ENCODE results near the gene RHD. TPM values are rescaled to one million over a fixed set of nuclear protein-coding genes. Genes with fewer than 3 reads are reported as not detected.
"Not testable (repeated sequence)": the region's sequence is repeated elsewhere in the genome, so short reads cannot be mapped to it uniquely, and the experiment has no call there.

The RHD gene
- total and polyA plus RNA-seq, 10 of the 15 experiments (the other 5 are each of a cell fraction or from before 2014, with no cell fraction given), result 0.02 to 0.34 (median 0.18) TPM; not detected in 6

- TF ChIP-seq ZBTB40 (IDR thresholded peaks at IDR 0.05; ENCODE audit: borderline replicate concordance) (no peak), CBFB (IDR thresholded peaks at IDR 0.05; ENCODE audit: low read depth) (no peak), ZNF274 (IDR thresholded peaks at IDR 0.05; ENCODE audit: insufficient read depth, insufficient read length) (no peak), SRF (IDR thresholded peaks at IDR 0.05; ENCODE audit: low read depth in 2 of 2, low read length in 2 of 2) (no peak), PML (IDR thresholded peaks at IDR 0.05; ENCODE audit: low read length) (no peak), JUNB (IDR thresholded peaks at IDR 0.05) (no peak), SKIL (IDR thresholded peaks at IDR 0.05; ENCODE audit: low read depth, poor library complexity, severe bottlenecking) (no peak)
Observed at GRCh38 chr1:25369241-25369640, 96.9 kb downstream of the RHD start (continued).

- ChIA-PET SMC1A (ENCODE audit: uncharacterized antibody, unreplicated experiment) (interaction anchor here (1.0 to 1.2 kb wide), 2 partner anchors 9 to 775 kb away, joined by 3 read pairs; no protein-coding TSS in a partner anchor), RAD21 (ENCODE audit: unreplicated experiment) (interaction anchor here (0.7 kb wide), 1 partner anchor 238 kb away, joined by 5 read pairs; no protein-coding TSS in a partner anchor), POLR2A (interaction anchor here (0.6 to 0.7 kb wide), 2 partner anchors 178 to 1458 kb away, joined by 3 to 6 read pairs; no protein-coding TSS in a partner anchor)
- ATAC-seq; intact Hi-C loops (cut with micrococcal nuclease; ENCODE audit: unreplicated experiment); CTCF ChIA-PET; H3K36me3 ChIP-seq (ENCODE audit: control insufficient read depth in 2 of 2, insufficient read depth in 2 of 2, low read length in 1 of 2); H2AFZ ChIP-seq (ENCODE audit: control insufficient read depth, low read depth, low read length); H3K9ac ChIP-seq (ENCODE audit: control insufficient read depth, insufficient read depth, low read length); H3K4me3 ChIP-seq; FAIRE-seq; DNase-seq (ENCODE audit: low read depth, low spot score); H3K27me3 ChIP-seq (replicated peaks in 1 of 2; ENCODE audit: control insufficient read depth in 2 of 2, insufficient read depth in 2 of 2, low read length in 1 of 2); in situ Hi-C loops (cut with MboI); BruUV-seq (replicated peaks); H3K79me2 ChIP-seq (ENCODE audit: control insufficient read depth, insufficient read depth, low read length); H4K20me1 ChIP-seq (ENCODE audit: control insufficient read depth, insufficient read depth); H3K4me1 ChIP-seq (ENCODE audit: control insufficient read depth, insufficient read depth, low read length); H3K4me2 ChIP-seq (ENCODE audit: control insufficient read depth, insufficient read depth); H3K9me3 ChIP-seq (replicated peaks; ENCODE audit: control insufficient read depth, insufficient read depth, low read length); H3K27ac ChIP-seq (ENCODE audit: control insufficient read depth, insufficient read depth): not testable (repeated sequence)
- WGBS (ENCODE audit: insufficient coverage, insufficient replicate concordance, low lambda C conversion rate, missing lambda C conversion rate), result 79% methylated on average over 12 of the region's 12 CpGs
Observed at GRCh38 chr1:25369691-25370271, 97.5 kb downstream of the RHD start.

GRCh38 chr1:25371757-25372156 lies 99.4 kb downstream of the RHD start:
- H3K27me3 ChIP-seq (replicated peaks in 1 of 2; ENCODE audit: control insufficient read depth in 2 of 2, insufficient read depth in 2 of 2, low read length in 1 of 2); ATAC-seq; H3K4me1 ChIP-seq (ENCODE audit: control insufficient read depth, insufficient read depth, low read length); in situ Hi-C loops (cut with MboI); H3K79me2 ChIP-seq (ENCODE audit: control insufficient read depth, insufficient read depth, low read length); H3K27ac ChIP-seq (ENCODE audit: control insufficient read depth, insufficient read depth); POLR2A ChIA-PET; DNase-seq (ENCODE audit: low read depth, low spot score); H3K4me3 ChIP-seq; H4K20me1 ChIP-seq (ENCODE audit: control insufficient read depth, insufficient read depth); intact Hi-C loops (cut with micrococcal nuclease; ENCODE audit: unreplicated experiment); FAIRE-seq; H2AFZ ChIP-seq (ENCODE audit: control insufficient read depth, low read depth, low read length); CTCF ChIA-PET; RAD21 ChIA-PET (ENCODE audit: unreplicated experiment); H3K36me3 ChIP-seq (ENCODE audit: control insufficient read depth in 2 of 2, insufficient read depth in 2 of 2, low read length in 1 of 2); H3K9me3 ChIP-seq (replicated peaks; ENCODE audit: control insufficient read depth, insufficient read depth, low read length); H3K9ac ChIP-seq (ENCODE audit: control insufficient read depth, insufficient read depth, low read length); SMC1A ChIA-PET (ENCODE audit: uncharacterized antibody, unreplicated experiment); H3K4me2 ChIP-seq (ENCODE audit: control insufficient read depth, insufficient read depth); BruUV-seq (replicated peaks): not testable (repeated sequence)
- 77% methylated on average over 7 of the region's 7 CpGs for WGBS (ENCODE audit: insufficient coverage, insufficient replicate concordance, low lambda C conversion rate, missing lambda C conversion rate)
